Breast epithelium (tissue), 3 donors: ENCODE data around the gene PIRT.

Experiments
- CTCF ChIP-seq, 3 donors: fragments of 450-650 bp; IDR thresholded peaks; one replicate each; pipeline ENCODE4 v1.5.1; 2016 to 2017; ENCODE audit warnings: antibody characterized with exemption in 3 of 3, mild to moderate bottlenecking in 3 of 3, moderate library complexity in 3 of 3
- POLR2A ChIP-seq: fragments of 450-650 bp; IDR thresholded peaks from one replicate; pipeline ENCODE4 v1.6.1; 2016; ENCODE audit warnings: antibody characterized with exemption, mild to moderate bottlenecking, moderate library complexity

- TF ChIP-seq CTCF (IDR thresholded peaks at IDR 0.05): no peak
- TF ChIP-seq POLR2A: no peak
Observed at GRCh38 chr17:10815319-10815718, 22.6 kb downstream of the PIRT start.
